Measurements from ENCODE around the gene S1PR4. TPM values are rescaled to one million over a fixed set of nuclear protein-coding genes. Genes with fewer than 3 reads are reported as not detected.
A peak's percentile ranks its signal among the peaks of the same experiment; 100 is the strongest.

S1PR4 gene
- total and polyA plus RNA-seq, 9 of the 15 experiments (the other 6 are each of a cell fraction or from before 2014, with no cell fraction given), result 0.27 TPM; not detected in 8

DNA sequence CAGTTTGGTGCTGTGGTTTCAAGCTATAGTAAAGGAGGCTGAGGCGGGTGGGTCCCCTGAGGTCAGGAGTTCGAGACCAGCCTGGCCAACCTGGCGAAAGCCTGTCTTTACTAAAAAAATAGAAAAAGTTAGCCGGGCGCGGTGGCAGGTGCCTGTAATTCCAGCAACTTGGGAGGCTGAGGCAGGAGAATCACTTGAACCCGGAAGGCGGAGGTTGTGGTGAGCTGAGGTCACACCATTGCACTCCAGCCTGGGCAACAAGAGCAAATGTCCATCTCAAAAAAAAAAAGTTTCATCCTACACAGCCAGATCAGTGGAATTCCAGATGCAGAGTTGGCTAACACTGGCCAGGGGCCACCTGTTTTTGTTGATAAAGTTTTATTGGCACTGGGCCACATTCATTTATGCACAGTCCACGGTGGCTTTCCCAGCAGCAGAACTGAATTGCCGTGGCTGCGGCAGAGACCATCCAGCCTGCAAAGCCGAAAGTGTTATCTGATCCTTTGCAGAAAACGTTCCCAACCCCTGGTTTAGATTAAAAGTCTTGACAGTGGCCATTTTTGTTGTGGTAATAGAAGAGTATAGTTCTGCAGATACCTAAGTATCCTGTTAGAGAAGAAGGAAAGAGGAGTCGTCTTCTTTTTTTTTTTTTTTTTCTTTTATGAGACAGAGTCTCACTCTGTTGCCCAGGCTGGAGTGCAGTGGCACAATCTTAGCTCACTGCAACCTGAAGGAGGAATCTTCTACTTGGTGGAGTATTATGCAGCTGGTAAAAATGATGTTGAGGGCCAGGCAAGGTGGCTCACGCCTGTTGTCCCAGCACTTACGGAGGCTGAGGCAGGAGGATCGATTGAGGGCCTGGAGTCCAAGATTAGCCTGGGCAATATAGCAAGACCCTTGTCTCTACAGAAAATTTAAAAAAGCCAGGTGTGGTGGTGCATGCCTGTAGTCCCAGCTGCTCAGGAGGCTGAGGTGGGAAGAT, 15.8 kb downstream of the S1PR4 start (continued):
- TF ChIP-seq, protein P1, sequence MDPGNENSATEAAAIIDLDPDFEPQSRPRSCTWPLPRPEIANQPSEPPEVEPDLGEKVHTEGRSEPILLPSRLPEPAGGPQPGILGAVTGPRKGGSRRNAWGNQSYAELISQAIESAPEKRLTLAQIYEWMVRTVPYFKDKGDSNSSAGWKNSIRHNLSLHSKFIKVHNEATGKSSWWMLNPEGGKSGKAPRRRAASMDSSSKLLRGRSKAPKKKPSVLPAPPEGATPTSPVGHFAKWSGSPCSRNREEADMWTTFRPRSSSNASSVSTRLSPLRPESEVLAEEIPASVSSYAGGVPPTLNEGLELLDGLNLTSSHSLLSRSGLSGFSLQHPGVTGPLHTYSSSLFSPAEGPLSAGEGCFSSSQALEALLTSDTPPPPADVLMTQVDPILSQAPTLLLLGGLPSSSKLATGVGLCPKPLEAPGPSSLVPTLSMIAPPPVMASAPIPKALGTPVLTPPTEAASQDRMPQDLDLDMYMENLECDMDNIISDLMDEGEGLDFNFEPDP (CRISPR knock-in tag; IDR thresholded peaks at IDR 0.05), result no peak
- no peak for TF ChIP-seq XRCC5 (IDR thresholded peaks at IDR 0.05; ENCODE audit: low read depth, low read length)
- no peak for TF ChIP-seq NCOA2 (IDR thresholded peaks at IDR 0.05; ENCODE audit: partially characterized antibody in 2 of 2)
- TF ChIP-seq CHD1 (IDR thresholded peaks at IDR 0.05; ENCODE audit: low read length), result peak; percentile 33
- no peak for TF ChIP-seq ZNF174 (CRISPR knock-in tag; IDR thresholded peaks at IDR 0.05)
- TF ChIP-seq GATAD2A (IDR thresholded peaks at IDR 0.05), result no peak
- no peak for TF ChIP-seq JUNB (CRISPR knock-in tag; conservative IDR thresholded peaks at IDR 0.05)
- TF ChIP-seq CBX3 (IDR thresholded peaks at IDR 0.05; ENCODE audit: borderline replicate concordance in 1 of 2, low read length in 2 of 2), result peak in 1 of 2 experiments; percentile 30; a peak in 1 of 3 replicates
- TF ChIP-seq RAD51 (IDR thresholded peaks at IDR 0.05; ENCODE audit: borderline replicate concordance, low read depth), result 0 out of 2 replicates have a peak, but pooled peaks have one; percentile 5
- TF ChIP-seq RBFOX2 (IDR thresholded peaks at IDR 0.05; ENCODE audit: low read depth, low read length), result no peak
- no peak for TF ChIP-seq KDM2B (CRISPR knock-in tag; IDR thresholded peaks at IDR 0.05)
- no peak for TF ChIP-seq COPS2 (conservative IDR thresholded peaks at IDR 0.05)
- TF ChIP-seq CAMTA2 (CRISPR knock-in tag; conservative IDR thresholded peaks at IDR 0.05), result no peak
- no peak for TF ChIP-seq RBM22 (IDR thresholded peaks at IDR 0.05; ENCODE audit: low read depth, low read length, poor library complexity, severe bottlenecking)
- 0 out of 2 replicates have a peak, but pooled peaks have one; percentile 35 for TF ChIP-seq PREB (CRISPR knock-in tag; IDR thresholded peaks at IDR 0.05)
- TF ChIP-seq CBFA2T3 (IDR thresholded peaks at IDR 0.05), result peak; percentile 93
- no peak for TF ChIP-seq BDP1 (IDR thresholded peaks at IDR 0.05; ENCODE audit: insufficient read depth, insufficient read length)
- TF ChIP-seq ZNF644 (tag; IDR thresholded peaks at IDR 0.05; ENCODE audit: low read depth), result no peak
- TF ChIP-seq ZKSCAN3 (CRISPR knock-in tag; IDR thresholded peaks at IDR 0.05), result no peak
- no peak for TF ChIP-seq MLLT1 (IDR thresholded peaks at IDR 0.05)
- no peak for TF ChIP-seq ZNF766 (CRISPR knock-in tag; conservative IDR thresholded peaks at IDR 0.05)
- no peak for TF ChIP-seq CHD4 (IDR thresholded peaks at IDR 0.05; ENCODE audit: insufficient read depth, insufficient replicate concordance, low read depth, low read length, poor library complexity, severe bottlenecking)
- TF ChIP-seq SRSF9 (IDR thresholded peaks at IDR 0.05; ENCODE audit: borderline replicate concordance, low read depth, low read length), result no peak
- no peak for TF ChIP-seq ZNF165 (CRISPR knock-in tag; IDR thresholded peaks at IDR 0.05; ENCODE audit: borderline replicate concordance)
- TF ChIP-seq RBM15 (IDR thresholded peaks at IDR 0.05; ENCODE audit: insufficient read depth, low read length), result no peak
- peak; percentile 88 for TF ChIP-seq SMAD1 (IDR thresholded peaks at IDR 0.05; ENCODE audit: low read depth, low read length, partially characterized antibody)

Data from K562 (cell line).